ENCODE data around the gene TMEM161A. TPM values are rescaled to one million over a fixed set of nuclear protein-coding genes. Genes with fewer than 3 reads are reported as not detected.

TMEM161A gene
- total and polyA plus RNA-seq, 2 experiments from 2014 or later: 38.9 to 59.5 TPM

DNA sequence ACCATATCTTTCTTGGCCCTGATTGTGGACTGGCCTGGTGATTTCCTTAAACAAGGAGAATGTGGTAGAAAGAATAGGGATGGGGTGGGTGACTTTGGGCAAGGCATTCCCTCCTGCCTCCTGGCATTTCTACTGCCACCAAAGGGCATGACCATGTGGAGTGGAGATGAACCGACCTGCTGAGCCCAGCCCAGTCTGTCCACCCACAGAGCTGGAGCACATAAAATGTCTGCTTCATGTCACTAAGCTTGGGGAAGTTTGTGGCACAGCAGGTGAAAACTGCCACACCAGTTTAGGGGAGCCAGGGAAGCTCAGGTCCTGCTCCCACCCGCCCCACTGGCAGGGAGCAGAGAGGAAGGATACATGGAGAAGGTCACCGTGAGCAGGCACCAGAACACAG is 6.3 kb downstream of the TMEM161A start:
- H3K27me3 Mint-ChIP-seq (ENCODE audit: insufficient read depth, low read depth, poor library complexity): peaks cover 15% of the 10 kb centered on the region
- H3K4me1 Mint-ChIP-seq: peaks cover 4% of the 10 kb centered on the region
- peaks cover 24% of the 10 kb centered on the region for H3K9me3 Mint-ChIP-seq
- peaks cover 3% of the 10 kb centered on the region; the same call in 1 of the 2 replicates for H3K79me2 ChIP-seq (replicated peaks; ENCODE audit: insufficient read depth)
- H3K27ac ChIP-seq (ENCODE audit: low read depth): no peak overlapping the region
- no peak overlapping the region for H3K4me3 ChIP-seq
- no peak for TF ChIP-seq STAT1 (IDR thresholded peaks at IDR 0.05; ENCODE audit: unreplicated experiment)
- TF ChIP-seq ZNF331 (CRISPR knock-in tag; IDR thresholded peaks at IDR 0.05; ENCODE audit: low read depth): peak; percentile 98
- no peaks in the 10 kb centered on the region for H3K9me2 ChIP-seq (ENCODE audit: insufficient read depth)
- no peak overlapping the region for H3K27ac Mint-ChIP-seq
- H3F3A ChIP-seq (replicated peaks; ENCODE audit: low read depth): 0 out of 2 replicates have a peak, but pooled peaks cover 4% of the 10 kb centered on the region
- H3K4me2 ChIP-seq: no peak overlapping the region
- H3K4me3 Mint-ChIP-seq: no peak overlapping the region; the same call in 2 of the 3 replicates
- peaks cover 5% of the 10 kb centered on the region; the same call in 1 of the 2 replicates for H3K4me1 ChIP-seq (ENCODE audit: insufficient read depth)
- no peaks in the 10 kb centered on the region for H3K36me3 ChIP-seq (ENCODE audit: insufficient read depth)
- ATAC-seq (no peak), DNase-seq (ENCODE audit: low spot score) (no peak)
- peaks cover 50% of the 10 kb centered on the region for H3K36me3 Mint-ChIP-seq (ENCODE audit: low read depth)
- H4K20me1 ChIP-seq (replicated peaks; ENCODE audit: insufficient read depth): peaks cover 15% of the 10 kb centered on the region
- no peaks in the 10 kb centered on the region for H3K27me3 ChIP-seq (ENCODE audit: insufficient read depth)
- H2AFZ ChIP-seq: no peak overlapping the region

DNA sequence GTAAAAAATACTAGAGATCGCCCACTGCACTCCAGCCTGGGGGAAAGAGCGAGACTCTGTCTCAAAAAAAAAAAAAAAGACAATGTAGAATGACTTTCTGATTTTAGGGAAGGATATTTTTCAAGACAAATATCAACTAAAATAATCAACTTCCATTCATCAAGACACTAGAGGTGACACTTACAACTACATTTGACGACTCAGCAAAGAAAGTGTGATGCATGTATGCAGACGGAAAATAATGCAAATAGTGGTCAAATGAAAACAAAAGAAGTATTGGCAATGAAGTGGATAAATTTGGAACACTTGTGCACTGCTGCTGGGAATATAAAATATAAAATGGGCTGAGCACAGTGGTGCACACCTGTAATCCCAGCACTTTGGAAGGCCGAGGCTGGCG is 12.2 kb downstream of the TMEM161A start:
- Mint-ChIP-seq H3K4me1 (no peaks in the 10 kb centered on the region; the same call in 2 of the 3 replicates), H3K36me3 (ENCODE audit: low read depth) (peaks cover 51% of the 10 kb centered on the region)
- TF ChIP-seq, protein P1, sequence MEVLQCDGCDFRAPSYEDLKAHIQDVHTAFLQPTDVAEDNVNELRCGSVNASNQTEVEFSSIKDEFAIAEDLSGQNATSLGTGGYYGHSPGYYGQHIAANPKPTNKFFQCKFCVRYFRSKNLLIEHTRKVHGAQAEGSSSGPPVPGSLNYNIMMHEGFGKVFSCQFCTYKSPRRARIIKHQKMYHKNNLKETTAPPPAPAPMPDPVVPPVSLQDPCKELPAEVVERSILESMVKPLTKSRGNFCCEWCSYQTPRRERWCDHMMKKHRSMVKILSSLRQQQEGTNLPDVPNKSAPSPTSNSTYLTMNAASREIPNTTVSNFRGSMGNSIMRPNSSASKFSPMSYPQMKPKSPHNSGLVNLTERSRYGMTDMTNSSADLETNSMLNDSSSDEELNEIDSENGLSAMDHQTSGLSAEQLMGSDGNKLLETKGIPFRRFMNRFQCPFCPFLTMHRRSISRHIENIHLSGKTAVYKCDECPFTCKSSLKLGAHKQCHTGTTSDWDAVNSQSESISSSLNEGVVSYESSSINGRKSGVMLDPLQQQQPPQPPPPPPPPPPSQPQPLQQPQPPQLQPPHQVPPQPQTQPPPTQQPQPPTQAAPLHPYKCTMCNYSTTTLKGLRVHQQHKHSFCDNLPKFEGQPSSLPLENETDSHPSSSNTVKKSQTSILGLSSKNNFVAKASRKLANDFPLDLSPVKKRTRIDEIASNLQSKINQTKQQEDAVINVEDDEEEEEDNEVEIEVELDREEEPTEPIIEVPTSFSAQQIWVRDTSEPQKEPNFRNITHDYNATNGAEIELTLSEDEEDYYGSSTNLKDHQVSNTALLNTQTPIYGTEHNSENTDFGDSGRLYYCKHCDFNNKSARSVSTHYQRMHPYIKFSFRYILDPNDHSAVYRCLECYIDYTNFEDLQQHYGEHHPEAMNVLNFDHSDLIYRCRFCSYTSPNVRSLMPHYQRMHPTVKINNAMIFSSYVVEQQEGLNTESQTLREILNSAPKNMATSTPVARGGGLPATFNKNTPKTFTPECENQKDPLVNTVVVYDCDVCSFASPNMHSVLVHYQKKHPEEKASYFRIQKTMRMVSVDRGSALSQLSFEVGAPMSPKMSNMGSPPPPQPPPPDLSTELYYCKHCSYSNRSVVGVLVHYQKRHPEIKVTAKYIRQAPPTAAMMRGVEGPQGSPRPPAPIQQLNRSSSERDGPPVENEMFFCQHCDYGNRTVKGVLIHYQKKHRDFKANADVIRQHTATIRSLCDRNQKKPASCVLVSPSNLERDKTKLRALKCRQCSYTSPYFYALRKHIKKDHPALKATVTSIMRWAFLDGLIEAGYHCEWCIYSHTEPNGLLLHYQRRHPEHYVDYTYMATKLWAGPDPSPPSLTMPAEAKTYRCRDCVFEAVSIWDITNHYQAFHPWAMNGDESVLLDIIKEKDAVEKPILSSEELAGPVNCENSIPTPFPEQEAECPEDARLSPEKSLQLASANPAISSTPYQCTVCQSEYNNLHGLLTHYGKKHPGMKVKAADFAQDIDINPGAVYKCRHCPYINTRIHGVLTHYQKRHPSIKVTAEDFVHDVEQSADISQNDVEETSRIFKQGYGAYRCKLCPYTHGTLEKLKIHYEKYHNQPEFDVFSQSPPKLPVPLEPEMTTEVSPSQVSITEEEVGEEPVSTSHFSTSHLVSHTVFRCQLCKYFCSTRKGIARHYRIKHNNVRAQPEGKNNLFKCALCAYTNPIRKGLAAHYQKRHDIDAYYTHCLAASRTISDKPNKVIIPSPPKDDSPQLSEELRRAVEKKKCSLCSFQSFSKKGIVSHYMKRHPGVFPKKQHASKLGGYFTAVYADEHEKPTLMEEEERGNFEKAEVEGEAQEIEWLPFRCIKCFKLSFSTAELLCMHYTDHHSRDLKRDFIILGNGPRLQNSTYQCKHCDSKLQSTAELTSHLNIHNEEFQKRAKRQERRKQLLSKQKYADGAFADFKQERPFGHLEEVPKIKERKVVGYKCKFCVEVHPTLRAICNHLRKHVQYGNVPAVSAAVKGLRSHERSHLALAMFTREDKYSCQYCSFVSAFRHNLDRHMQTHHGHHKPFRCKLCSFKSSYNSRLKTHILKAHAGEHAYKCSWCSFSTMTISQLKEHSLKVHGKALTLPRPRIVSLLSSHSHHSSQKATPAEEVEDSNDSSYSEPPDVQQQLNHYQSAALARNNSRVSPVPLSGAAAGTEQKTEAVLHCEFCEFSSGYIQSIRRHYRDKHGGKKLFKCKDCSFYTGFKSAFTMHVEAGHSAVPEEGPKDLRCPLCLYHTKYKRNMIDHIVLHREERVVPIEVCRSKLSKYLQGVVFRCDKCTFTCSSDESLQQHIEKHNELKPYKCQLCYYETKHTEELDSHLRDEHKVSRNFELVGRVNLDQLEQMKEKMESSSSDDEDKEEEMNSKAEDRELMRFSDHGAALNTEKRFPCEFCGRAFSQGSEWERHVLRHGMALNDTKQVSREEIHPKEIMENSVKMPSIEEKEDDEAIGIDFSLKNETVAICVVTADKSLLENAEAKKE (CRISPR knock-in tag; IDR thresholded peaks at IDR 0.05): no peak
- TF ChIP-seq, protein P2, sequence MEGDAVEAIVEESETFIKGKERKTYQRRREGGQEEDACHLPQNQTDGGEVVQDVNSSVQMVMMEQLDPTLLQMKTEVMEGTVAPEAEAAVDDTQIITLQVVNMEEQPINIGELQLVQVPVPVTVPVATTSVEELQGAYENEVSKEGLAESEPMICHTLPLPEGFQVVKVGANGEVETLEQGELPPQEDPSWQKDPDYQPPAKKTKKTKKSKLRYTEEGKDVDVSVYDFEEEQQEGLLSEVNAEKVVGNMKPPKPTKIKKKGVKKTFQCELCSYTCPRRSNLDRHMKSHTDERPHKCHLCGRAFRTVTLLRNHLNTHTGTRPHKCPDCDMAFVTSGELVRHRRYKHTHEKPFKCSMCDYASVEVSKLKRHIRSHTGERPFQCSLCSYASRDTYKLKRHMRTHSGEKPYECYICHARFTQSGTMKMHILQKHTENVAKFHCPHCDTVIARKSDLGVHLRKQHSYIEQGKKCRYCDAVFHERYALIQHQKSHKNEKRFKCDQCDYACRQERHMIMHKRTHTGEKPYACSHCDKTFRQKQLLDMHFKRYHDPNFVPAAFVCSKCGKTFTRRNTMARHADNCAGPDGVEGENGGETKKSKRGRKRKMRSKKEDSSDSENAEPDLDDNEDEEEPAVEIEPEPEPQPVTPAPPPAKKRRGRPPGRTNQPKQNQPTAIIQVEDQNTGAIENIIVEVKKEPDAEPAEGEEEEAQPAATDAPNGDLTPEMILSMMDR (conservative IDR thresholded peaks at IDR 0.05; ENCODE audit: low read depth in 2 of 2): no peak
- TF ChIP-seq, protein P3, sequence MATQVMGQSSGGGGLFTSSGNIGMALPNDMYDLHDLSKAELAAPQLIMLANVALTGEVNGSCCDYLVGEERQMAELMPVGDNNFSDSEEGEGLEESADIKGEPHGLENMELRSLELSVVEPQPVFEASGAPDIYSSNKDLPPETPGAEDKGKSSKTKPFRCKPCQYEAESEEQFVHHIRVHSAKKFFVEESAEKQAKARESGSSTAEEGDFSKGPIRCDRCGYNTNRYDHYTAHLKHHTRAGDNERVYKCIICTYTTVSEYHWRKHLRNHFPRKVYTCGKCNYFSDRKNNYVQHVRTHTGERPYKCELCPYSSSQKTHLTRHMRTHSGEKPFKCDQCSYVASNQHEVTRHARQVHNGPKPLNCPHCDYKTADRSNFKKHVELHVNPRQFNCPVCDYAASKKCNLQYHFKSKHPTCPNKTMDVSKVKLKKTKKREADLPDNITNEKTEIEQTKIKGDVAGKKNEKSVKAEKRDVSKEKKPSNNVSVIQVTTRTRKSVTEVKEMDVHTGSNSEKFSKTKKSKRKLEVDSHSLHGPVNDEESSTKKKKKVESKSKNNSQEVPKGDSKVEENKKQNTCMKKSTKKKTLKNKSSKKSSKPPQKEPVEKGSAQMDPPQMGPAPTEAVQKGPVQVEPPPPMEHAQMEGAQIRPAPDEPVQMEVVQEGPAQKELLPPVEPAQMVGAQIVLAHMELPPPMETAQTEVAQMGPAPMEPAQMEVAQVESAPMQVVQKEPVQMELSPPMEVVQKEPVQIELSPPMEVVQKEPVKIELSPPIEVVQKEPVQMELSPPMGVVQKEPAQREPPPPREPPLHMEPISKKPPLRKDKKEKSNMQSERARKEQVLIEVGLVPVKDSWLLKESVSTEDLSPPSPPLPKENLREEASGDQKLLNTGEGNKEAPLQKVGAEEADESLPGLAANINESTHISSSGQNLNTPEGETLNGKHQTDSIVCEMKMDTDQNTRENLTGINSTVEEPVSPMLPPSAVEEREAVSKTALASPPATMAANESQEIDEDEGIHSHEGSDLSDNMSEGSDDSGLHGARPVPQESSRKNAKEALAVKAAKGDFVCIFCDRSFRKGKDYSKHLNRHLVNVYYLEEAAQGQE (IDR thresholded peaks at IDR 0.05; ENCODE audit: unreplicated experiment): no peak
- no peak for TF ChIP-seq ZNF114 (CRISPR knock-in tag; IDR thresholded peaks at IDR 0.05)
- no peak for TF ChIP-seq EZH2phosphoT487 (IDR thresholded peaks at IDR 0.05; ENCODE audit: unreplicated experiment)
- no peak for TF ChIP-seq ZNF331 (CRISPR knock-in tag; IDR thresholded peaks at IDR 0.05; ENCODE audit: low read depth)
- no peak for TF ChIP-seq STAT1 (IDR thresholded peaks at IDR 0.05; ENCODE audit: unreplicated experiment)
- TF ChIP-seq POLR2AphosphoS5 (IDR thresholded peaks at IDR 0.05; ENCODE audit: low read depth): no peak
- TF ChIP-seq, protein P4, sequence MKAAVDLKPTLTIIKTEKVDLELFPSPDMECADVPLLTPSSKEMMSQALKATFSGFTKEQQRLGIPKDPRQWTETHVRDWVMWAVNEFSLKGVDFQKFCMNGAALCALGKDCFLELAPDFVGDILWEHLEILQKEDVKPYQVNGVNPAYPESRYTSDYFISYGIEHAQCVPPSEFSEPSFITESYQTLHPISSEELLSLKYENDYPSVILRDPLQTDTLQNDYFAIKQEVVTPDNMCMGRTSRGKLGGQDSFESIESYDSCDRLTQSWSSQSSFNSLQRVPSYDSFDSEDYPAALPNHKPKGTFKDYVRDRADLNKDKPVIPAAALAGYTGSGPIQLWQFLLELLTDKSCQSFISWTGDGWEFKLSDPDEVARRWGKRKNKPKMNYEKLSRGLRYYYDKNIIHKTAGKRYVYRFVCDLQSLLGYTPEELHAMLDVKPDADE (IDR thresholded peaks at IDR 0.05): no peak

More for the DNA sequence above, 12.2 kb downstream of the TMEM161A start:
- Histone ChIP-seq H3K4me3 (no peak overlapping the region), H3K4me1 (ENCODE audit: insufficient read depth) (0 out of 2 replicates have a peak, but pooled peaks cover 4% of the 10 kb centered on the region), H3F3A (replicated peaks; ENCODE audit: low read depth) (no peaks in the 10 kb centered on the region), H3K36me3 (ENCODE audit: insufficient read depth) (peaks cover 9% of the 10 kb centered on the region; the same call in 1 of the 2 replicates), H3K27ac (ENCODE audit: low read depth) (no peak overlapping the region), H3K9me2 (ENCODE audit: insufficient read depth) (no peaks in the 10 kb centered on the region), H4K20me1 (replicated peaks; ENCODE audit: insufficient read depth) (peaks cover 7% of the 10 kb centered on the region), H3K27me3 (ENCODE audit: insufficient read depth) (no peaks in the 10 kb centered on the region), H3K4me2 (no peak overlapping the region), H3K79me2 (replicated peaks; ENCODE audit: insufficient read depth) (no peaks in the 10 kb centered on the region), H2AFZ (no peak overlapping the region)
- Mint-ChIP-seq H3K27ac (no peak overlapping the region), H3K4me3 (no peak overlapping the region), H3K27me3 (ENCODE audit: insufficient read depth, low read depth, poor library complexity) (peaks cover 3% of the 10 kb centered on the region), H3K9me3 (peaks cover 13% of the 10 kb centered on the region)
- no peak for ATAC-seq
- DNase-seq (ENCODE audit: low spot score): no peak

Measured in GM23338 (cell line).